NT2/D1 (cell line): ENCODE measurements around the gene RALGAPB.

Experiments
- DNase-seq: peaks from one replicate; pipeline ENCODE4 v3.0.0-alpha.2; 2011; ENCODE audit warnings: low read depth, low spot score
- H3K27me3 ChIP-seq: 2 replicates; pipeline ENCODE4 v1.6.0; 2011; ENCODE audit warnings: mild to moderate bottlenecking; ENCODE audit not compliant: insufficient read length, insufficient read depth
- H3K36me3 ChIP-seq: 2 replicates; pipeline ENCODE4 v1.6.1; 2011; ENCODE audit warnings: mild to moderate bottlenecking, low read length, mixed read lengths; ENCODE audit not compliant: insufficient read depth, insufficient read length
- H3K4me1 ChIP-seq: 2 replicates; pipeline ENCODE4 v1.5.1; 2011; ENCODE audit not compliant: insufficient read depth, insufficient read length
- H3K4me3 ChIP-seq: 2 replicates; pipeline ENCODE4 v1.5.1; 2011; ENCODE audit warnings: low read depth; ENCODE audit not compliant: insufficient read length
- H3K9ac ChIP-seq: 2 replicates; pipeline ENCODE4 v1.6.0; 2011; ENCODE audit warnings: low read depth; ENCODE audit not compliant: insufficient read length
- H3K9me3 ChIP-seq: 2 replicates; pipeline ENCODE4 v1.5.1; 2011; ENCODE audit warnings: mild to moderate bottlenecking, low read length; ENCODE audit not compliant: insufficient read depth
- SUZ12 ChIP-seq: IDR thresholded peaks from 2 replicates; pipeline ENCODE4 v1.6.1; 2011; ENCODE audit not compliant: insufficient read length, insufficient read depth; ENCODE audit errors: extremely low read depth
- YY1 ChIP-seq: IDR thresholded peaks from 2 replicates; pipeline ENCODE4 v1.6.1; 2011; ENCODE audit not compliant: insufficient read length, insufficient read depth
- ZNF274 ChIP-seq: IDR thresholded peaks from 2 replicates; pipeline ENCODE4 v1.6.1; 2011; ENCODE audit warnings: mild to moderate bottlenecking, low read depth, low read length

The RALGAPB gene

GRCh38 chr20:38473367-38473795, 738 bp downstream of the RALGAPB start:
- TF ChIP-seq SUZ12 (no peak), ZNF274 (no peak), YY1 (no peak)
- Histone ChIP-seq H3K27me3 (no peaks in the 10 kb centered on the region), H3K36me3 (peaks cover 20% of the 10 kb centered on the region), H3K4me3 (peak overlapping the region; percentile 68), H3K9me3 (no peaks in the 10 kb centered on the region), H3K9ac (peak overlapping the region; percentile 91), H3K4me1 (peaks cover 3% of the 10 kb centered on the region)
- DNase-seq = no peak

GRCh38 chr20:38477747-38478146, 5.1 kb downstream of the RALGAPB start:
- Histone ChIP-seq H3K4me3 (no peak overlapping the region), H3K27me3 (no peaks in the 10 kb centered on the region), H3K9ac (no peak overlapping the region), H3K9me3 (no peaks in the 10 kb centered on the region), H3K36me3 (peaks cover 37% of the 10 kb centered on the region), H3K4me1 (peaks cover 3% of the 10 kb centered on the region)
- TF ChIP-seq SUZ12 (no peak), ZNF274 (no peak), YY1 (no peak)
- no peak for DNase-seq

- DNase-seq = no peak
- H3K9me3 ChIP-seq = no peaks in the 10 kb centered on the region
- H3K27me3 ChIP-seq = no peaks in the 10 kb centered on the region
- H3K9ac ChIP-seq = no peak overlapping the region
- no peak for TF ChIP-seq ZNF274
- TF ChIP-seq YY1 = no peak
- no peak for TF ChIP-seq SUZ12
- H3K4me3 ChIP-seq = no peak overlapping the region
- no peaks in the 10 kb centered on the region for H3K4me1 ChIP-seq
- H3K36me3 ChIP-seq = peaks cover 43% of the 10 kb centered on the region
Observed at GRCh38 chr20:38479596-38479995, 7.0 kb downstream of the RALGAPB start.

- Histone ChIP-seq H3K9ac (no peak overlapping the region), H3K27me3 (no peaks in the 10 kb centered on the region), H3K4me3 (no peak overlapping the region), H3K36me3 (peaks cover 53% of the 10 kb centered on the region), H3K4me1 (no peaks in the 10 kb centered on the region), H3K9me3 (no peaks in the 10 kb centered on the region)
- no peak for TF ChIP-seq YY1
- no peak for TF ChIP-seq SUZ12
- TF ChIP-seq ZNF274 = no peak
- DNase-seq = no peak
Observed at GRCh38 chr20:38485041-38485440, 12.4 kb downstream of the RALGAPB start.

- peaks cover 64% of the 10 kb centered on the region for H3K36me3 ChIP-seq
- DNase-seq = no peak
- TF ChIP-seq YY1 = no peak
- no peak for TF ChIP-seq SUZ12
- no peak for TF ChIP-seq ZNF274
Observed at GRCh38 chr20:38489181-38489580, 16.5 kb downstream of the RALGAPB start.

GRCh38 chr20:38497246-38497935, 24.7 kb downstream of the RALGAPB start:
- TF ChIP-seq YY1 = no peak
- TF ChIP-seq ZNF274 = no peak
- TF ChIP-seq SUZ12 = no peak
- H3K9ac ChIP-seq = no peak overlapping the region
- H3K27me3 ChIP-seq = no peaks in the 10 kb centered on the region
- no peak overlapping the region for H3K4me3 ChIP-seq
- no peak for DNase-seq
- H3K9me3 ChIP-seq = no peaks in the 10 kb centered on the region
- no peaks in the 10 kb centered on the region for H3K4me1 ChIP-seq
- peaks cover 91% of the 10 kb centered on the region for H3K36me3 ChIP-seq

More at GRCh38 chr20:38489181-38489580, 16.5 kb downstream of the RALGAPB start:
- H3K4me3 ChIP-seq = no peak overlapping the region
- H3K9ac ChIP-seq = no peak overlapping the region
- no peaks in the 10 kb centered on the region for H3K9me3 ChIP-seq
- no peaks in the 10 kb centered on the region for H3K4me1 ChIP-seq
- H3K27me3 ChIP-seq = no peaks in the 10 kb centered on the region

GRCh38 chr20:38498909-38499308, 26.3 kb downstream of the RALGAPB start:
- no peaks in the 10 kb centered on the region for H3K4me1 ChIP-seq
- peaks cover 86% of the 10 kb centered on the region for H3K36me3 ChIP-seq

More at GRCh38 chr20:38498909-38499308, 26.3 kb downstream of the RALGAPB start:
- H3K9me3 ChIP-seq = no peaks in the 10 kb centered on the region
- H3K27me3 ChIP-seq = no peaks in the 10 kb centered on the region
- H3K9ac ChIP-seq = no peak overlapping the region
- no peak for TF ChIP-seq ZNF274
- TF ChIP-seq YY1 = no peak
- no peak for TF ChIP-seq SUZ12
- DNase-seq = no peak
- no peak overlapping the region for H3K4me3 ChIP-seq
